ENCODE results near the gene PTPN13.

Gene PTPN13

GRCh38 chr4:86791126-86791525 lies 197.0 kb downstream of the PTPN13 start:
- Histone ChIP-seq H3K27ac (ENCODE audit: poor library complexity, severe bottlenecking) (no peak overlapping the region), H3K9me3 (ENCODE audit: severe bottlenecking) (no peaks in the 10 kb centered on the region), H3K4me3 (ENCODE audit: severe bottlenecking) (no peak overlapping the region), H3K36me3 (ENCODE audit: low read depth) (peaks cover 36% of the 10 kb centered on the region), H3K27me3 (ENCODE audit: insufficient read depth, poor library complexity, severe bottlenecking) (no peaks in the 10 kb centered on the region), H3K4me1 (ENCODE audit: insufficient read depth, poor library complexity, severe bottlenecking) (no peaks in the 10 kb centered on the region)
- DNase-seq (ENCODE audit: low spot score) (no peak), ATAC-seq (ENCODE audit: low read depth) (no peak)
- TF ChIP-seq CTCF (IDR thresholded peaks at IDR 0.05; ENCODE audit: poor library complexity, severe bottlenecking): no peak

- Histone ChIP-seq H3K27me3 (ENCODE audit: insufficient read depth, poor library complexity, severe bottlenecking) (no peaks in the 10 kb centered on the region), H3K9me3 (ENCODE audit: severe bottlenecking) (no peaks in the 10 kb centered on the region), H3K27ac (ENCODE audit: poor library complexity, severe bottlenecking) (no peak overlapping the region), H3K36me3 (ENCODE audit: low read depth) (peaks cover 82% of the 10 kb centered on the region), H3K4me3 (ENCODE audit: severe bottlenecking) (no peak overlapping the region), H3K4me1 (ENCODE audit: insufficient read depth, poor library complexity, severe bottlenecking) (no peaks in the 10 kb centered on the region)
- DNase-seq (ENCODE audit: low spot score) (no peak), ATAC-seq (ENCODE audit: low read depth) (no peak)
- TF ChIP-seq CTCF (IDR thresholded peaks at IDR 0.05; ENCODE audit: poor library complexity, severe bottlenecking): no peak
Measured at GRCh38 chr4:86809809-86810208, 215.7 kb downstream of the PTPN13 start.

DNA sequence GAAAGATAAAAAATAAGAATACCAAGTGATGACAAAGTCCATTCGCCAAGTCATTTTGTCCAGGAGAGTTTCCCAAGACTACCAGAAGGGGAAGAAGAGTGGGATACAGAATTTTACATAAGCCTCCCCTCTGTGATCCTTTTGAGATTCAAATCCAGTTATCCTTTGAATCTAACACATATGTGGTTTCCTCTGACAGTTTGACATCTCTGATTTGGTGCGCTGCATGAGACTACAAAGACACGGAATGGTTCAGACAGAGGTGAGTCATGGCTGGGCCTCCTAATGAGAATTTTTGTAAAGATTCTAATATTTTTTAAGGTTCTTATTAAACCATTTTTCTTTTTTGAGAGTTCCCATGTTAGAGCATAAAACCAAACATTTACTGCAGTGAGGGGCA lies 216.7 kb downstream of the PTPN13 start:
- Histone ChIP-seq H3K9me3 (ENCODE audit: severe bottlenecking) (no peaks in the 10 kb centered on the region), H3K4me3 (ENCODE audit: severe bottlenecking) (no peak overlapping the region), H3K4me1 (ENCODE audit: insufficient read depth, poor library complexity, severe bottlenecking) (no peaks in the 10 kb centered on the region), H3K36me3 (ENCODE audit: low read depth) (peaks cover 82% of the 10 kb centered on the region), H3K27me3 (ENCODE audit: insufficient read depth, poor library complexity, severe bottlenecking) (no peaks in the 10 kb centered on the region), H3K27ac (ENCODE audit: poor library complexity, severe bottlenecking) (no peak overlapping the region)
- ATAC-seq (ENCODE audit: low read depth): no peak
- DNase-seq (ENCODE audit: low spot score): no peak
- TF ChIP-seq CTCF (IDR thresholded peaks at IDR 0.05; ENCODE audit: poor library complexity, severe bottlenecking): no peak

- ATAC-seq (ENCODE audit: low read depth): no peak
- TF ChIP-seq CTCF (IDR thresholded peaks at IDR 0.05; ENCODE audit: poor library complexity, severe bottlenecking): no peak
- Histone ChIP-seq H3K9me3 (ENCODE audit: severe bottlenecking) (no peaks in the 10 kb centered on the region), H3K36me3 (ENCODE audit: low read depth) (peaks cover 41% of the 10 kb centered on the region), H3K27ac (ENCODE audit: poor library complexity, severe bottlenecking) (no peak overlapping the region), H3K4me1 (ENCODE audit: insufficient read depth, poor library complexity, severe bottlenecking) (no peaks in the 10 kb centered on the region), H3K4me3 (ENCODE audit: severe bottlenecking) (no peak overlapping the region), H3K27me3 (ENCODE audit: insufficient read depth, poor library complexity, severe bottlenecking) (no peaks in the 10 kb centered on the region)
- DNase-seq (ENCODE audit: low spot score): no peak
Measured at GRCh38 chr4:86815653-86816052, 221.5 kb downstream of the PTPN13 start.

DNA sequence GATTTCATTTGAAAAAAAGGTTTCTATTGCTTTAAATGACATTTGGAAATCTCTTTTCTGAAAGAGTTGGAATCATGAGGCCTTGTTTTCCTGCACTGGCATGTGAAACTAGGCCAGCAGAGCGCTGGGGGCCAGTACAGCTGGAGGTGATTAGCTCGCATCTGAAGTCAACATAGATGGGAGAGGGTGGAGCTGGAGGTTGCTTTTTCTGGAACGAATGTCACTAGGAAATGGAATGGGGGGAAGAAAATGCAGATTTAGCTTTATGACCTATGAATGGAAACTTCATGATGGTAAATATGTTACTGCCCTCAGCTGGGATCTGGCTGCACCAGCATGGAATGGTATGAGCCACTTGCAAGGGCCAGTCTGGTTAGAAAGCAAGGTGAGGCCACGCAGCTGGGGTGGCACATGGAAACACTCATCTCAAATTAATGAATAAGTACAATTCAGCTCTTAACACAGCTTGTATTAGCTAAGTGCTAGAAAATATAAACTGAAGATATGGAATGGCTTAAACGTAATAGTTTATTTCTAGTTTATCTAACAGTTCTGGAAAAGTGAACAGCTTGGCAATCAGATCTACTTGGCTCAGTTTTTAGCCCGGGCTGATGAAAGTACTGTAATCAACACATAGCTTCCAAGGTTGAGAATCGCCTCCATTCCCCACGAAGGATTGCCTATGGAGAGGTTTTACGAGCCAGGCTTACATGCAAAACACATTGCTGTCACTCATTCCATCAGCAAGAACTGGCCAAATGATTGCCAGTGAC lies 222.6 kb downstream of the PTPN13 start:
- H3K27ac ChIP-seq (ENCODE audit: poor library complexity, severe bottlenecking): no peak overlapping the region
- no peak overlapping the region for H3K4me3 ChIP-seq (ENCODE audit: severe bottlenecking)
- H3K9me3 ChIP-seq (ENCODE audit: severe bottlenecking): no peaks in the 10 kb centered on the region
- no peak for TF ChIP-seq CTCF (IDR thresholded peaks at IDR 0.05; ENCODE audit: poor library complexity, severe bottlenecking)
- ATAC-seq (ENCODE audit: low read depth) (no peak), DNase-seq (ENCODE audit: low spot score) (no peak)
- H3K36me3 ChIP-seq (ENCODE audit: low read depth): peaks cover 31% of the 10 kb centered on the region
- no peaks in the 10 kb centered on the region for H3K4me1 ChIP-seq (ENCODE audit: insufficient read depth, poor library complexity, severe bottlenecking)
- no peaks in the 10 kb centered on the region for H3K27me3 ChIP-seq (ENCODE audit: insufficient read depth, poor library complexity, severe bottlenecking)

All from RWPE2 (cell line).